ENCODE measurements around the gene ANKRD36C.
"Not testable (repeated sequence)": the region's sequence is repeated elsewhere in the genome, so short reads cannot be mapped to it uniquely, and the experiment has no call there.

The ANKRD36C gene

DNA sequence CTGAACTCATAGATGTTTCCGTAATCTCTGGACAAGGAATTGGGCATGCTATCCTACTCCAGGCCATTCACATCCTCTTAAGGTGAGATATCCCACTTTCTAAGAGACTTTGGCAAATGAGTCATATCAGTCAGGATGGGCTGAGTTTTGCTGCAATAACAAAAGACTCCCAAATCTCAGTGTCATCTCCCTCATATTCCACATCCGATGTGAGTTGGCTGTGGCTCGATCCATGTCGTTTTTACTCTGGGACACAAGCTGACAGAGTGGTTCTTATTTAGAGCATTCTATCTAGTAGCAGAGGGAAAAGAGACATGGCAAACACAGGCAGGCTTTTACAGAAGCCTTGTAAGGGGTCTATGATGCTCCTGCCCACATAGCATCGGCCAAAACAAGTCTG, 14.6 kb upstream of the ANKRD36C start:
- DNase-seq (ENCODE audit: low spot score), result not testable (repeated sequence)

DNA sequence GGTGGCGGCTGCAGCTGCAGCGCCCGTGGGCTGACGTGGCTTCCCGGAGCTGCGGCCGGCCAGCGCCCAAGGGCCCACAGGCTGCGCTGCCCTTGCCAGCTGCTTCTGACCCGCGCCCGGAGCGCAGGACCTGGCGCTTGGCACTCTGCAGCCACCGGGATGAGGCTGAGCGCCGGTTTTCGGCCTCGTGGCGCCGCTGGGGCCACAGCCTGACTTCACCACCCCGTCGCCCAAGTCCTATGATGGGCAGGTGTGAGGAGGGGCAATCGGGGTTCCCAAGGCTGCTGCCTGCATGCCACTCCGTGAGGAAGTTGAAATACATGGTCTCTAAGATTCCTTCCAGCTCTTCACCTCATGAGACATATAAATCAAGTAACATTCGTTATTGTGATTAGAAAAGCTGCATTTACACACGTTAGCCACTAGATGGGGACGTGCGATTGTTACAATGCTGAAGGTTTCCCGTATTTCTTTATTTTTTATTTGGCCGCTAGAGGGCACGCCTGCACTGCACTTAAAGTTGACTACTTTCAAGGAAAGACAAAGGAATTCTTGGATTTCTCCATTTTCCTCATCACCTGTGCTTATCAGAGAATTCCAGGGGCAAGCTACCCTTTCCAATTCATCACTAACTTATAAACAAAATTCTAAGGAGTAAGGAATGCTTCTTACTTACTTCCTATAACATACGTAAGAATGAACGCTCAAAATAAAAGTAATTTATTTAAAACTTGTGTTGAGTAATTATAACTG, 1.1 kb upstream of the ANKRD36C start:
- peak; percentile 71 for DNase-seq (ENCODE audit: low spot score)

DNA sequence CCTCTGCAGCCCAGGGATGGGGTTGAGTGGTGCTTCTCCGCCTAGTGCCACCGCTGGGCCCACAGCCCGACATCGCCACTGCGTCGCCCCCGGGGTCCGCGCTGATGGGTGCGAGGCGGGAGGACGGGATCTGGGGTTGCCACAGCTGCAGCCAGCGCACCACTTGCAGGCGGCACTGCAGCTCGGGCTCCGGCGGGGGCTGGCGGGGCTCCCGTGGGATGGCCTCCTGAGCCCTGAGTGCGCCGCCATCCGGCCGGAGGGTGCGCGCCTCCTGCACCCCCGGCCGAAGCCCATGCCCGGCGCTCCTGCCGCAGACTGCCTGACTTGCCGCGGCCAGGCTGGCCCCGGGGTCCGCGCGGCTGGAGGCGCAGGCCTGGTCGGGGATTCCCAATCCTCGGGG, 478 bp upstream of the ANKRD36C start:
- not testable (repeated sequence) for DNase-seq (ENCODE audit: low spot score)

DNA sequence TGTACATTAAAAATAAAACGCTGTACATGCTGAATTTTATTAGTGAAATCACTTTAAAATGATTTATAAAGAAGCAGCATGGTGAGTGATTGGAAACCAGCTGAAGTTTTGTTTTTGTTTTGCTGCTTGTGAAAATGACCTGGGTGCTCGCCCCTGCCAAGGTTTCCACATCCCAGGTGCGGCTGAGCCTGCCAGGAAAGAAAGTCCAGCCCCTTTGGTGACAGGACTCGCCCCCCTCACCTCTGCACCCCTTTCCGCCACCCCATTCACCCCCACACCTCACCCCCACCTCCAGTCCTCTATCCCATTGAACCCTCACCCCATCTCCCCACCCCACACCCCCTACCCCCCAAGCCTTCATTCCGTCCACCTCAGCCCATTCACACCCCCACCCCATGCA, 740 bp downstream of the ANKRD36C start:
- not testable (repeated sequence) for DNase-seq (ENCODE audit: low spot score)

DNA sequence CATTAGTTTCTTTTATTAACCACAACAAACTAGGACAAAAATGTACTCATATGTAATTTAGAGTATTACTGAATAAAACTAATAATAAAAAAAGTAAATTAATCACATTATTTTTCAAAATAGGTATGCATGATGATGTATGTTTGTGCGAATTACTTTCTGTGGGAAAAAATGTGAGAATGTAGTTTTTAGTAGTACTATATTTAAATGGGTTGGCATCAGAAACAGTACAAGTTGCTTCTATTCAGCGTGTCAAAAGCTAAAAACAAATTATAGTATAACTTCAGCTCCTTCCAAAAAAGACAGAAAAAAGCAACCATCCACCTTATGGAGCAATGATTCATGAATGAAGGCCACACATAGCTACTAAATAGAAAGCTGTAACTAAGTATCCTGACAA, 40.0 kb downstream of the ANKRD36C start:
- DNase-seq (ENCODE audit: low spot score), result not testable (repeated sequence)

DNA sequence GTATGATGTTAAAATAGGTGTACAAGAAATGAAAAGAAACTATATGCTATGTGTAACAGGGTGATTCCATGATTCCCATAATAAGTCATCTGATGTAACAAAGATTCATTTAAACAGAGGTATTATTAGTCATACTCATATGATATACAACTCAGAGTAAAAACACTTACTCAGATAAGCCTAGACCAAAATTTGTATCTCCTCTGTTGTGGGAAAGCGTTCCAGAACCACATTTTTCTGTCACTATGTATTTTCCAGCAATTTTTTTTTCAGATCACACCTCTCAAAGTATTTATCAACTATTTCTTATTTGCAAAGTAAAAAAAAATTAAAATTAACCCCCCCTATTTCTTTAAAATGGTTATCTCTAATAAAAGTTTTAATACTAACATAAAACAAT, 43.6 kb downstream of the ANKRD36C start:
- DNase-seq (ENCODE audit: low spot score), result not testable (repeated sequence)

DNA sequence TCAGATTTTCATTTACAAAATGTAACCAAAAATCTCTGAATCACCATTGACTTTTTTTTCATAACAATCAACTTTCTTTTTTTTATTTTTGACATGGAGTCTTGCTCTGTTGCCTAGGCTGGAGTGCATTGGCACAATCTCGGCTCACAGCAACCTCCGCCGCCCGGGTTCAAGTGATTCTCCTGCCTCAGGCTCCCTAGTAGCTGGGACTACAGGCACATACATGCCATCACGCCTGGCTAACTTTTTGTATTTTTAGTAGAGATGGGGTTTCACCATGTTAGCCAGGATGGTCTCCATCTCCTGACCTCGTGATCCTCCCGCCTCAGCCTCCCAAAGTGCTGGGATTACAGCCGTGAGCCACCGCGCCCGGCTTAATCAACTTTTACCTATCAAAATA, 51.7 kb downstream of the ANKRD36C start:
- DNase-seq (ENCODE audit: low spot score), result not testable (repeated sequence)

DNA sequence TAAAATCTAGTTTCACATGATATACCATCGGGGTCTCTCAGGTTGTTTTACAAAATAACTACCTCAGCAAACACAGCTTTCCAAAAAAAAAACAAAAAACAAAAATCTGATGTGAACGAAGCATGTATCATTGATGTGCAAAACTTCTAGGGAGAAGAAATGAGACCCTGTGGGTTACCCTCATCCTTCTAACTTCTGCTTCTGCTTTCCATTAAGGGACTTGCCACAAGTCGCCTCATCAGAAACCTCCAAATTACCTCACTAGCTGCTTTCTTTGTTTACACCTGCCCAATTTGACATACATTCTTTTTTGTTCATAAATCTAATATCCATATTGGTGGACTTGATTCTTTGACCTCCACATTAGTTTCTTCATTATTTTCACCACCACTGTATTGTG, 60.9 kb downstream of the ANKRD36C start:
- not testable (repeated sequence) for DNase-seq (ENCODE audit: low spot score)

DNA sequence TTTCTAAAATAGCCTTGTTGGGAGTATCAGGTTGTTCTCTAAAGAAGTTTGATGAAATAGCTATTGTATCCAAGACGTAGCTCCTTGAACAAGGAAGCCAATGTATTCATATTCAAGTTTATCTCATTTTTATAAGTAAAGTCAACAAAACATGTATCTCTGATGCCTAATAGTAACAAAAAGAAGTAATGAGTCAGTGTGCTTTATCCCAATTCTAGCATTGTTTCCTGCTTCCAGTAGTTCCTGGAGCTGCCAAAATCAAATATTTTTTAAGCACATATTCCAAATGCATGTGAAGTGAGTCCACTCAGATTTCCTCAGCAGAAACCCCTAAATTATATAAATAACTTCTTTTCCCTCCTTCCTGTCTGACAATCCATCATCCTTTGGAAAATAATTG, 74.6 kb downstream of the ANKRD36C start:
- not testable (repeated sequence) for DNase-seq (ENCODE audit: low spot score)

DNA sequence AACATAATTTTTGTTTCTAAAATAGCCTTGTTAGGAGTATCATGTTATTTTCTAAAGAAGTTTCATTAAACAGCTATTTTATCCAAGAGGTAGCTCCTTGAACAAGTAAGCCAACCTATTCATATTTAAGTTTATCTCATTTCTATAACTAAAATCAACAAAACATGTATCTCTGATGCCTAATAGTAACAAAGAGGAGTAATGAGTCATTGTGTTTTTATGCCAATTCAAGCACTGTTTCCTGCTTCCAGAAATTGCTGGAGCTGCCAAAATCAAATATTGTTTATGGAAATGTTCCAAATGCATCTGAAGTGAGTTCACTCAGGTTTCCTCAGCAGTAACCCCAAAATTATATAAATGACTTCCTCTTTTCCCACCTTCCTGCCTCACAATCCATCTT, 76.5 kb downstream of the ANKRD36C start:
- DNase-seq (ENCODE audit: low spot score), result not testable (repeated sequence)

DNA sequence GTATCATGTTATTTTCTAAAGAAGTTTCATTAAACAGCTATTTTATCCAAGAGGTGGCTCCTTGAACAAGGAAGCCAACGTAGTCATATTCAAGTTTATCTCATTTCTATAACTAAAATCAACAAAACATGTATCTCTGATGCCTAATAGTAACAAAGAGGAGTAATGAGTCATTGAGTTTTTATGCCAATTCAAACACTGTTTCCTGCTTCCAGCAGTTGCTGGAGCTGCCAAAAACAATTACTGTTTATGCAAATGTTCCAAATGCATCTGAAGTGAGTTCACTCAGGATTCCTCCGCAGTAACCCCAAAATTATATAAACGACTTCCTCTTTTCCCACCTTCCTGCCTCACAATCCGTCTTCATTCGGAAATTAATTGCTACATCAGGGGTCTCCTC, 80.2 kb downstream of the ANKRD36C start:
- DNase-seq (ENCODE audit: low spot score), result not testable (repeated sequence)

DNA sequence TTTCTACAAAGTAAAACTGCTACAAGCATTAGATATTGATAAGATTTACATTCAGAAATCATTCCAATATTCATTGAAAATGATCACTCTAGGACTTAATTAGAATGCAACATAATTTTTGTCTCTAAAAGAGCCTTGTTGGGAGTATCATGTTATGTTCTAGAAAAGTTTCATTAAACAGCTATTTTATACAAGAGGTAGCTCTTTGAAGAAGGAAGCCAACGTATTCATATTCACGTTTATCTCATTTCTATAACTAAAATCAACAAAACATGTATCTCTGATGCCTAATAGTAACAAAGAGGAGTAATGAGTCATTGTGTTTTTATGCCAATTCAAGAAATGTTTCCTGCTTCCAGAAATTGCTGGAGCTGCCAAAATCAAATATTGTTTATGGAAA, 97.2 kb downstream of the ANKRD36C start:
- DNase-seq (ENCODE audit: low spot score), result not testable (repeated sequence)

DNA sequence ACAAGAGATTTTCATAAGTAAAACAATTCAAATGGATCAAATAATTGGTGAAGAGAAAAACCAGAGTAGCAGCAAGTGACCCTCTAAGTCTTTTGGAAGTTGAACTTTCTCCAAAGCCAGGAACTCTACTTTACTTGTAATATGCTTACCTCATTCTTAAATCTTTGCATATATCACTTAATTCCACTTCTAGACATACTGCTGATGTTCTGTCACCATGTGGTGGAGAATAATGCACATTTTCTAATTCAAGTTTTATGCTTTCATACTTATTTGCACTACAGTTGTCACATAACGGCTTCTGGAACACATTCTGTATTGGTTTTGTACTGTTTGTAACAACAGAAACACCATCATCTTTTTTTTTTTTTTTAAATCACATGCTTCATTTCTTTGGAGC, 123.7 kb downstream of the ANKRD36C start:
- DNase-seq (ENCODE audit: low spot score), result not testable (repeated sequence)

DNA sequence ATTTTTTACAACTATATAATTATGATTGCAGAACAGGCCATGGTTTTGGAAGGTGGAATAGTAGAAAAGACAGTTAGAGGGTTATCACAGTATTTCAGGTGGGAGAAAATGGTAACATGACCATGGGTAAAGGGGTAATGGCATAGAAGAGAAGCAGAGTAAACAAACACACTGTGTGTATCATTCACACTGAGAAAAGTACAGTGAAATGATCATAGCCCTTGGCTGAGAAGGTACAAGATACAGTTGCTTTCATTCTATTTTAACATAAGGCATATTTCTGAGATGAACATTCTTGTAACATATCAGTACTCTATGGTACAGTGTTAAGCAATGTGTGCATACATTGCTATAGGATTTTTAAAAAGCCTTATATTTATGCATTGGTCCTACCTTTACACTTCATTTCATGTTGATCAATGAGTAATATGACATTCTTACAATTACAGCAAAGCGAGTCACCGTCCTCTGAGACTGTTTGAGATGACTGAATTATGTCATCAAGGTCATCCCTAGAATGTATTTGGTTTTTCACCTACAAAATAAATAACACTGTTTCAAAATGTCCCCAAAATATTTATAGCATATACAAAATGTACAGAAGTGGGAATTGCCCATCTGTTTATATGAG, 124.5 kb downstream of the ANKRD36C start:
- DNase-seq (ENCODE audit: low spot score), result not testable (repeated sequence)

DNA sequence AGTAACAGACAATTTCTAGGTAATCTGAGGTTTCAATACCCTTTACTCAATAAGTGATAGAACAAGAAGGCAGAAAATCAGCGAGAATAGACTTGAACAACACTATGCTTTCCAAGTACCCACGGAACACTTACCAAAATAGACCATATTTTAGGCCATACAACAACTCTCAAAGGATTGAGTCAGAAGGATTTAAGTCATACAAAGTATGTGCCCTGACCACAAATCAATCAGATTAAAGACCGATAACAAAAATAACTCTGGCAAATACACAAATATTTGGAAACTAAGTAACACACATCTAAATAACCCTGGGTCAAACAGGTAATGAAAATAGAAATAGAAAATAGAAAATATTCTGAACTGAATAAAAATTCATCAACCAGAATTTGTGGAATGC, 129.5 kb downstream of the ANKRD36C start:
- DNase-seq (ENCODE audit: low spot score), result not testable (repeated sequence)

DNA sequence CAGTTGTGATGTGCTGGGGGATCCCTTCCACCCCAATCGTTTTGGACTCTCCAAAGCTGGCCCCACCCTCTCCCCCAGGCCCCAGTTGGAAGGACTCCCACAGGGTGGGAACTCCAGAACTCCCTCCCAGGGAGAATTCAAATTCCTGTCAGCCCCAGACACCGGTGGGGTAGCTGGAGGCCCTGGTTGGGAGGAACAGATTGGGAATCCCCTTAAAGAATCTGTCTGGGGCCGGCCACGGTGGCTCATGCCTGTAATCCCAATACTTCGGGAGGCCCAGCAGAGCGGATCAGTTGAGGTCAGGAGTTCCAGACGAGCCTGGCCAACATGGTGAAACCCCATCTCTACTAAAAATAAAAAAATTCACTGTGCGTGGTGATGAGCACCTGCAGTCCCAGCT, 155.5 kb downstream of the ANKRD36C start:
- DNase-seq (ENCODE audit: low spot score), result no peak

DNA sequence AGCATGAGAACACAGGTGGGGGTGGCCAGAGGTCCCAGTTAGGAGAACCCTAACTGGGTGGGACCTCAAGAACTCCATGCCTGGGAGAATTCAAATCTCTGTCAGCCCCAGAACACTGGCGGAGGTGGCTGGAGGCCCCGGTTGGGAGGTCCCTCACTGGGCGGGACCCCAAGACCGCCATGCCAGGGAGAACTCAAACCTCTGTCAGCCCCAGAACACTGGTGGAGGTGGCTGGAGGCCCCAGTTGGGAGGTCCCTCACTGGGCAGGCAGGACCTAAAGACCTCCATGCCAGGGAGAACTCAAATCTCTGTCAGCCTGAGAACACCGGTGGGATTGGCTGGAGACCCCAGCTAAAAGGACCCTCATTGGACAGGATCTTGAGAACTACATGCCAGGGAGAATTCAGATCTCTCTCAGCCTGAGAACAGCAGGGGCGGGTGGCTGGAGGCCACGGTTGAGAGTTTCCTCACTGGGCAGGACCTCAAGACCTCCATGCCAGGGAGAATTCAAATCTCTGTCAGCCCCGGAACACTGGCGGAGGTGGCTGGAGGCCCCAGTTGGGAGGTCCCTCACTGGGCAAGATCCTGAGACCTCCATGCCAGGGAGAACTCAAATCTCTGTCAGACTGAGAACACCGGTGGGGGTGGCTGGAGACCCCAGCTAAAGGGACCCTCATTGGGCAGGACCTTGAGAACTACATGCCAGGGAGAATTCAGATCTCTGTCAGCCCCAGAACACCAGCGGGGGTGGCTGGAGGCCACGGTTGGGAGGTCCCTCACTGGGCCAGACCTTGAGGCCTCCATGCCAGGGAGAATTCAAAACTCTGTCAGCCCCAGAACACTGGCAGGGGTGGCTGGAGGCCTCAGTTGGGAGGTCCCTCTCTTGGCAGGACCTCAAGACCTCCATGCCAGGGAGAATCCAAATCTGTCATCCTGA, 157.3 kb downstream of the ANKRD36C start:
- not testable (repeated sequence) for DNase-seq (ENCODE audit: low spot score)

DNA sequence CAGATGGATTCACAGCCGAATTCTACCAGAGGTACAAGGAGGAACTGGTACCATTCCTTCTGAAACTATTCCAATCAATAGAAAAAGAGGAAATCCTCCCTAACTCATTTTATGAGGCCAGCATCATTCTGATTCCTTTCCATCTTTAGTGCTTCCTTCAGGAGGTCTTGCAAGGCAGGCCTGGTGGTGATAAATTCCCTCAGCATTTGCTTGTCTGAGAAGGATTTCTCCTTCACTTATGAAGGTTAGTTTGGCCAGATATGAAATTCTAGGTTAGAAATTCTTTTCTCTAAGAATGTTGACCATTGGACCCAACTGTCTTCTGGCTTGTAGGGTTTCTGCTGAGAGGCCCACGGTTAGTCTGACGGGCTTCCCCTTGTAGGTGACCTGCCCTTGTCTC, 167.4 kb downstream of the ANKRD36C start:
- not testable (repeated sequence) for DNase-seq (ENCODE audit: low spot score)

DNA sequence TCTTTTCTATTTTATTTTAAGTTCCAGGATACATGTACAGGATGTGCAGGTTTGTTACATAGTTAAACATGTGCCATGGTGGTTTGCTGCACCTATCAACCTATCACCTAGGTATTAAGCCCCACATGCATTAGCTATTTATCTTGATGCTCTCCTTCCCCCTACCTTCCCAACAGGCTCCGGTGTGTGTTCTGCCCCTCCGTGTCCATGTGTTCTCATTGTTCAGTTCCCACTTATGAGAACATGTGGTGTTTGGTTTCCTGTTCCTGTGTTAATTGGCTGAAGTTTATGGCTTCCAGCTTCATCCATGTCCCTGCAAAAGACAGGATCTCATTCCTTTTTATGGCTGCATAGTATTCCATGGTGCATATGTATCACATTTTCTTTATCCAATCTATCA, 174.1 kb downstream of the ANKRD36C start:
- not testable (repeated sequence) for DNase-seq (ENCODE audit: low spot score)

DNA sequence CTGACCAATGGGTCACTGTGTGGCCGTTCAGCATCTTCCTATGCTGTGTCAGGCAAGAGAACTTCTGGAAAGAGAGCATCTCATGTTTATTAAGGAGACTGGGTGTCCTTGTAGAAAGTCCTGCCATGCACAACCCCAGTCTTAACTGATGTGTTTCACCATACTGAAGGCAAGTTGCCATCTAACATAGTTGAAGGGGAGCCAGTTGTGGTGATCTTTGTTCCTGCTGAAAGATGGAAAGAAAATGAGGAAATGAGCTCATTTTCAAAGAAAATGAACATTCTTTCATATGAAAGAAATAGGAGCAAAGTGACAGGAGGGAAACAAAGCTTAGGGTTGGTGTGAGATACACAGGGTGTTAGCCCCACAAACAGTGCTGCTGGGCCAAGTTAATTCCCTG, 178.3 kb downstream of the ANKRD36C start:
- DNase-seq (ENCODE audit: low spot score), result not testable (repeated sequence)

DNA sequence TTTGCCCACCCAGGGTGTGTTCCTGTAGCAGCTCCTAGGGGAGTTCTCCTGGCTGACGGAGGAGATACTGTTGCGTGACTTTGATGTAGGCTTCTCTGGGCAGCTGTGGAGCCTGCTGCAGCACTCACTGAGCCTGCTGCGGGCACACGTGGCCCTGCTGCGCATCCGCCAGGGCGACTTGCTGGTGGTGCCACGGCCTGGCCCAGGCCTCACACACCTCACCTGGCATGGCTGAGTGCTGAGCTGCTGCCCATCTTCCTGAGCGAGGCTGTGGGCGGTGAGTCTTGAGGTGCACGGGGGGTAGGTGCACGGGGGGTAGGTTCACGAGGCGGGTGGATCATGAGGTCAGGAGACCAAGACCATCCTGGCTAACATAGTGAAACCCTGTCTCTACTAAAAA, 191.7 kb downstream of the ANKRD36C start:
- DNase-seq (ENCODE audit: low spot score), result no peak

DNA sequence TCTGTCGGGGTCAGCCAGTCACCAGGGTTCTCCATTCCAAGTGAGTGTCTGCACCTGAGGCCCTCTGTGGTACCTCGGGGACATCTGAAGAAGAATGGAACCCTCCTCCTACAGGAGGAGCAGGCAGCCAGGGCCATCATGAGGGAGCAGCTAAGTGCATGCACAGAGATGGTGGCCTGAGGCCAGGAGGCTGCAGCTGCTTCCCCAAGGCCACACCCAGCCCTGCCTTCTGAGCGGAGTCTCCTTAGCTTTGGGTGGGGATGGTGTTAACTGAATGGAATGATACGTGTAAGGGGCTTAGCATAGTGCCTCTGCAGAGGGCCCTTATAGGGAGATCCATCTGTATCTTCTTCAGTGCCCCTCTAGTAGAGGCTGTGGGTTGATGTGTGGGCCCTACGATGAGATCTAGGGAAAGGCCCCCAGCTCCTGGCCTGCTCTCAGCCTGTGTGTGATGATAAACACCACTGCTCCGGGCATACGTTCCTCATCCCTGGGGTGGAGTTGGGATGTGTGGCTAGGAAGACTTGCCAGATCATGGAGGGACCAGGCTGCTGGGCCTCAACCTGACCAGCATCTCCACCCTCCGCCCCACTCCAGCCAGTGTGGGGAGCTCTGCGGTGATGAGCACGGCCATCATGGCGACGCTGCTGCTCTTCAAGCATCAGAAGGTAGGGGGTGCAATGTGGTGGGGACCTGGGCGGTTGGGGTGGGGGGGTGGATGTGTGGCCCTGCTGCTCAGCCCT, 192.3 kb downstream of the ANKRD36C start:
- DNase-seq (ENCODE audit: low spot score), result not testable (repeated sequence)
